Measurements from ENCODE around the gene DDX19B.
A peak's percentile ranks its signal among the peaks of the same experiment; 100 is the strongest.
"Not testable (repeated sequence)": the region's sequence is repeated elsewhere in the genome, so short reads cannot be mapped to it uniquely, and the experiment has no call there.

DDX19B gene

GRCh38 chr16:70258946-70259345 lies 40.0 kb upstream of the DDX19B start:
- H3K4me1 Mint-ChIP-seq = no peaks in the 10 kb centered on the region
- no peak overlapping the region for H3K27ac Mint-ChIP-seq (ENCODE audit: low read depth)
- H3K9me3 Mint-ChIP-seq = no peaks in the 10 kb centered on the region
- H3K4me3 Mint-ChIP-seq = no peak overlapping the region
- no peak for ATAC-seq (replicated peaks; ENCODE audit: extremely low read depth, poor library complexity, severe bottlenecking)
- peaks cover 38% of the 10 kb centered on the region for H3K36me3 Mint-ChIP-seq (ENCODE audit: insufficient read depth)
- no peak for DNase-seq (ENCODE audit: low spot score in 2 of 2)
- H3K27me3 Mint-ChIP-seq = no peaks in the 10 kb centered on the region

DNA sequence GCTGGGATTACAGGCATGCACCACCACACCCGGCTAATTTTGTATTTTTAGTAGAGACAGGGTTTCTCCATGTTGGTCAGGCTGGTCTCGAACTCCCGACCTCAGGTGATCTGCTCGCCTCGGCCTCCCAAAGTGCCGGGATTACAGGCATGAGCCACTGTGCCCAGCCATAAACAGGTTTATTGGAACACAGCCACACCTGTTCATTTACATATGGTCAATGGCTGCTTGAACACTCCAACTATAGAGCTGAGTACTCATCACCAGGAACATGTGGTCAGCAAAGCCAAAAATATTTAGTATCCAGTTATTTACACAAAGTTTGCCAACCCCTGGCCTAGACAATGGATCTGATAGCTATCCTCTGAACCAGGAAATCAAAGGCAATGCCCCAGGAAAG lies 39.1 kb upstream of the DDX19B start:
- H3K27ac Mint-ChIP-seq (ENCODE audit: low read depth); DNase-seq (ENCODE audit: low spot score in 2 of 2); H3K9me3 Mint-ChIP-seq; H3K4me1 Mint-ChIP-seq; ATAC-seq (replicated peaks; ENCODE audit: extremely low read depth, poor library complexity, severe bottlenecking); H3K4me3 Mint-ChIP-seq; H3K27me3 Mint-ChIP-seq: not testable (repeated sequence)
- peaks cover 48% of the 10 kb centered on the region for H3K36me3 Mint-ChIP-seq (ENCODE audit: insufficient read depth)

DNA sequence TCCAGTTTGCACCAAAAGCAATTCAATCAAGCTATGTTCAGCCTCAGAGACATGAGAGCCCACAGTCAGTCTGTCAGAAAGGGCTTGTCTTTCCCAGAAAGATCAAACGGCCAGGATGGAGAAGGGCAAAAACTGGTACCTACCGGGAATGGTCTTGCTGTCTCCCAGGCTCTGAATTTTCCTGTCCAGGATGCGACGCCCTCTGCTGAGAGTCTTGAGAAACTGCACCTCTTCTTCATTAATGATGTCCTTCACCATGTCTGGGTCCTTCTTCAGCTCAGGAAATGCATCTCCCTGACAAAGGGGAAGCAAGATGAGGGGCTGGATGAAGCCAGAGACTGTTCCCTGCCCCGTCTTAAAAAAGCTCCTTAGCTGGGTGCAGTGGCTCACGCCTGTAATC lies 31.5 kb upstream of the DDX19B start:
- Mint-ChIP-seq H3K4me3 (no peak overlapping the region), H3K27ac (ENCODE audit: low read depth) (no peak overlapping the region), H3K9me3 (no peaks in the 10 kb centered on the region), H3K36me3 (ENCODE audit: insufficient read depth) (peaks cover 80% of the 10 kb centered on the region), H3K4me1 (no peaks in the 10 kb centered on the region), H3K27me3 (no peaks in the 10 kb centered on the region)
- no peak for DNase-seq (ENCODE audit: low spot score in 2 of 2)
- no peak for ATAC-seq (replicated peaks; ENCODE audit: extremely low read depth, poor library complexity, severe bottlenecking)

GRCh38 chr16:70267922-70268321 lies 31.1 kb upstream of the DDX19B start:
- not testable (repeated sequence) for H3K27me3 Mint-ChIP-seq; H3K27ac Mint-ChIP-seq (ENCODE audit: low read depth); H3K4me3 Mint-ChIP-seq; DNase-seq (ENCODE audit: low spot score in 2 of 2); H3K9me3 Mint-ChIP-seq; H3K4me1 Mint-ChIP-seq; ATAC-seq (replicated peaks; ENCODE audit: extremely low read depth, poor library complexity, severe bottlenecking)
- H3K36me3 Mint-ChIP-seq (ENCODE audit: insufficient read depth) = peaks cover 78% of the 10 kb centered on the region

DNA sequence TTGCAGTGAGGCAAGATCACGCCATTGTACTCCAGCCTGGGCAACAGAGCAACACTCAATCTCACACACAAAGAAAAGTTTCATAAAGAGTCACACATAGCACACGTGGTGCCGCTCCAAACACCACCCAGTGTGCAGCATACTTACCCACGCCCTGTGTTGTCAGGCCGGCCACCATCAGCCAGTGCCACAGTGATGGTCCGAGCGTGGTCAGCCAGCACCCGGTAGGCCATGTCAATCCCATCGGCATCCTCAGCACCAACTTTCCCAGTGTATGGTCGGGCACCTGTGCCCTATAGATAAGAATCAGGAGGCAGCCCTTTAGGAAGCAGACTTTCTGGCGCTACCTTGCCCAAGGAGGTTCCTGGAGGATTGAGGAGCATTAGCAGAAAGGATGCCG lies 29.5 kb upstream of the DDX19B start:
- Mint-ChIP-seq H3K4me1 (no peaks in the 10 kb centered on the region), H3K9me3 (no peaks in the 10 kb centered on the region), H3K27ac (ENCODE audit: low read depth) (no peak overlapping the region), H3K4me3 (no peak overlapping the region), H3K36me3 (ENCODE audit: insufficient read depth) (peaks cover 73% of the 10 kb centered on the region), H3K27me3 (no peaks in the 10 kb centered on the region)
- ATAC-seq (replicated peaks; ENCODE audit: extremely low read depth, poor library complexity, severe bottlenecking) = no peak
- no peak for DNase-seq (ENCODE audit: low spot score in 2 of 2)

- Mint-ChIP-seq H3K27ac (ENCODE audit: low read depth) (no peak overlapping the region), H3K27me3 (no peaks in the 10 kb centered on the region), H3K36me3 (ENCODE audit: insufficient read depth) (peaks cover 75% of the 10 kb centered on the region), H3K4me1 (no peaks in the 10 kb centered on the region), H3K9me3 (no peaks in the 10 kb centered on the region), H3K4me3 (no peak overlapping the region)
- no peak for DNase-seq (ENCODE audit: low spot score in 2 of 2)
- no peak for ATAC-seq (replicated peaks; ENCODE audit: extremely low read depth, poor library complexity, severe bottlenecking)
Observed at GRCh38 chr16:70270176-70270575, 28.8 kb upstream of the DDX19B start.

- Mint-ChIP-seq H3K4me1 (no peaks in the 10 kb centered on the region), H3K27me3 (no peaks in the 10 kb centered on the region), H3K9me3 (no peaks in the 10 kb centered on the region), H3K36me3 (ENCODE audit: insufficient read depth) (peaks cover 83% of the 10 kb centered on the region), H3K27ac (ENCODE audit: low read depth) (no peak overlapping the region), H3K4me3 (no peak overlapping the region)
- DNase-seq (ENCODE audit: low spot score in 2 of 2) (no peak), ATAC-seq (replicated peaks; ENCODE audit: extremely low read depth, poor library complexity, severe bottlenecking) (no peak)
Observed at GRCh38 chr16:70271696-70272095, 27.3 kb upstream of the DDX19B start.

GRCh38 chr16:70276392-70276791 lies 22.6 kb upstream of the DDX19B start:
- ATAC-seq (replicated peaks; ENCODE audit: extremely low read depth, poor library complexity, severe bottlenecking) = no peak

GRCh38 chr16:70287304-70287971 lies 11.5 kb upstream of the DDX19B start:
- Mint-ChIP-seq H3K27ac (ENCODE audit: low read depth) (peak overlapping the region; percentile 96), H3K4me3 (peak overlapping the region; percentile 93), H3K4me1 (peaks cover 22% of the 10 kb centered on the region), H3K36me3 (ENCODE audit: insufficient read depth) (peaks cover 16% of the 10 kb centered on the region)
- DNase-seq (ENCODE audit: low spot score in 2 of 2); H3K27me3 Mint-ChIP-seq; ATAC-seq (replicated peaks; ENCODE audit: extremely low read depth, poor library complexity, severe bottlenecking); H3K9me3 Mint-ChIP-seq: not testable (repeated sequence)

More at GRCh38 chr16:70276392-70276791, 22.6 kb upstream of the DDX19B start:
- Mint-ChIP-seq H3K4me3 (no peak overlapping the region), H3K9me3 (no peaks in the 10 kb centered on the region), H3K27ac (ENCODE audit: low read depth) (no peak overlapping the region), H3K27me3 (no peaks in the 10 kb centered on the region), H3K4me1 (no peaks in the 10 kb centered on the region), H3K36me3 (ENCODE audit: insufficient read depth) (peaks cover 79% of the 10 kb centered on the region)
- no peak for DNase-seq (ENCODE audit: low spot score in 2 of 2)

GRCh38 chr16:70289229-70290094 lies 9.5 kb upstream of the DDX19B start, which contains the start of gene AARS1:
Gene AARS1 (minus strand): TSS chr16:70289506. CDS start chr16:70282763, 6,743 bp downstream.
- H3K36me3 Mint-ChIP-seq (ENCODE audit: insufficient read depth) = peaks cover 10% of the 10 kb centered on the region
- peak within 1 kb of the TSS; percentile 93 for H3K4me3 Mint-ChIP-seq
- no peaks in the 10 kb centered on the region for H3K9me3 Mint-ChIP-seq
- DNase-seq (ENCODE audit: low spot score in 2 of 2) (peak; percentile 83 to 90), ATAC-seq (replicated peaks; ENCODE audit: extremely low read depth, poor library complexity, severe bottlenecking) (peak; percentile 95)
- H3K27ac Mint-ChIP-seq (ENCODE audit: low read depth) = peak within 1 kb of the TSS; percentile 96
- H3K4me1 Mint-ChIP-seq = peaks cover 7% of the 10 kb centered on the region
- no peaks in the 10 kb centered on the region for H3K27me3 Mint-ChIP-seq

- Mint-ChIP-seq H3K27ac (ENCODE audit: low read depth) (no peak overlapping the region), H3K36me3 (ENCODE audit: insufficient read depth) (peaks cover 10% of the 10 kb centered on the region), H3K4me1 (peaks cover 7% of the 10 kb centered on the region), H3K27me3 (no peaks in the 10 kb centered on the region), H3K4me3 (no peak overlapping the region), H3K9me3 (no peaks in the 10 kb centered on the region)
- ATAC-seq (replicated peaks; ENCODE audit: extremely low read depth, poor library complexity, severe bottlenecking) (no peak), DNase-seq (ENCODE audit: low spot score in 2 of 2) (no peak)
Observed at GRCh38 chr16:70290949-70291519, 8.0 kb upstream of the DDX19B start.

- H3K27me3 Mint-ChIP-seq; ATAC-seq (replicated peaks; ENCODE audit: extremely low read depth, poor library complexity, severe bottlenecking); H3K9me3 Mint-ChIP-seq; DNase-seq (ENCODE audit: low spot score in 2 of 2); H3K4me1 Mint-ChIP-seq; H3K4me3 Mint-ChIP-seq; H3K27ac Mint-ChIP-seq (ENCODE audit: low read depth): not testable (repeated sequence)
- H3K36me3 Mint-ChIP-seq (ENCODE audit: insufficient read depth) = peaks cover 10% of the 10 kb centered on the region
Observed at GRCh38 chr16:70292148-70292547, 6.8 kb upstream of the DDX19B start.
